Stimulated activated CD8-positive, alpha-beta memory T cell treated with anti-CD3 and anti-CD28 coated beads, Interleukin-7, amount 100 ng/mL, for 4 hours (primary cell): ENCODE measurements around the gene STK4.
"Not testable (repeated sequence)": the region's sequence is repeated elsewhere in the genome, so short reads cannot be mapped to it uniquely, and the experiment has no call there.

Source experiments
- DNase-seq, 2 donors: peaks; one replicate each; pipeline ENCODE4 v3.0.0-alpha.2; 2020; ENCODE audit warnings: low read depth in 2 of 2

Gene STK4

GRCh38 chr20:45053430-45054351, 87.4 kb downstream of the STK4 start:
- no peak for DNase-seq

GRCh38 chr20:45055056-45055455, 88.7 kb downstream of the STK4 start:
- DNase-seq: no peak

GRCh38 chr20:45056473-45057173, 90.3 kb downstream of the STK4 start:
- DNase-seq: no peak

- DNase-seq: no peak
Measured at GRCh38 chr20:45058168-45058850, 92.0 kb downstream of the STK4 start.

GRCh38 chr20:45059022-45059728, 92.9 kb downstream of the STK4 start:
- no peak for DNase-seq

GRCh38 chr20:45060294-45060693, 94.0 kb downstream of the STK4 start:
- DNase-seq: no peak

GRCh38 chr20:45061244-45061643, 94.9 kb downstream of the STK4 start:
- no peak for DNase-seq

GRCh38 chr20:45063107-45063506, 96.8 kb downstream of the STK4 start:
- not testable (repeated sequence) for DNase-seq

- DNase-seq: no peak
Measured at GRCh38 chr20:45064812-45065211, 98.5 kb downstream of the STK4 start.

- DNase-seq: no peak
Measured at GRCh38 chr20:45066372-45066771, 100.1 kb downstream of the STK4 start.

GRCh38 chr20:45067087-45067486, 100.8 kb downstream of the STK4 start:
- DNase-seq: no peak

- no peak for DNase-seq
Measured at GRCh38 chr20:45067558-45067957, 101.2 kb downstream of the STK4 start.

- DNase-seq: no peak
Measured at GRCh38 chr20:45069261-45069660, 102.9 kb downstream of the STK4 start.

- no peak for DNase-seq
Measured at GRCh38 chr20:45070932-45071632, 104.8 kb downstream of the STK4 start.

GRCh38 chr20:45072066-45072465, 105.8 kb downstream of the STK4 start:
- no peak for DNase-seq

- DNase-seq: no peak
Measured at GRCh38 chr20:45073221-45073620, 106.9 kb downstream of the STK4 start.

- DNase-seq: no peak
Measured at GRCh38 chr20:45077559-45077958, 111.2 kb downstream of the STK4 start.

- no peak for DNase-seq
Measured at GRCh38 chr20:45080867-45081624, 114.7 kb downstream of the STK4 start.

- DNase-seq: no peak
Measured at GRCh38 chr20:45082468-45082867, 116.2 kb downstream of the STK4 start.

- DNase-seq: no peak
Measured at GRCh38 chr20:45083127-45083526, 116.8 kb downstream of the STK4 start.
